ENCODE data around the gene DOK1.

DOK1 gene

DNA sequence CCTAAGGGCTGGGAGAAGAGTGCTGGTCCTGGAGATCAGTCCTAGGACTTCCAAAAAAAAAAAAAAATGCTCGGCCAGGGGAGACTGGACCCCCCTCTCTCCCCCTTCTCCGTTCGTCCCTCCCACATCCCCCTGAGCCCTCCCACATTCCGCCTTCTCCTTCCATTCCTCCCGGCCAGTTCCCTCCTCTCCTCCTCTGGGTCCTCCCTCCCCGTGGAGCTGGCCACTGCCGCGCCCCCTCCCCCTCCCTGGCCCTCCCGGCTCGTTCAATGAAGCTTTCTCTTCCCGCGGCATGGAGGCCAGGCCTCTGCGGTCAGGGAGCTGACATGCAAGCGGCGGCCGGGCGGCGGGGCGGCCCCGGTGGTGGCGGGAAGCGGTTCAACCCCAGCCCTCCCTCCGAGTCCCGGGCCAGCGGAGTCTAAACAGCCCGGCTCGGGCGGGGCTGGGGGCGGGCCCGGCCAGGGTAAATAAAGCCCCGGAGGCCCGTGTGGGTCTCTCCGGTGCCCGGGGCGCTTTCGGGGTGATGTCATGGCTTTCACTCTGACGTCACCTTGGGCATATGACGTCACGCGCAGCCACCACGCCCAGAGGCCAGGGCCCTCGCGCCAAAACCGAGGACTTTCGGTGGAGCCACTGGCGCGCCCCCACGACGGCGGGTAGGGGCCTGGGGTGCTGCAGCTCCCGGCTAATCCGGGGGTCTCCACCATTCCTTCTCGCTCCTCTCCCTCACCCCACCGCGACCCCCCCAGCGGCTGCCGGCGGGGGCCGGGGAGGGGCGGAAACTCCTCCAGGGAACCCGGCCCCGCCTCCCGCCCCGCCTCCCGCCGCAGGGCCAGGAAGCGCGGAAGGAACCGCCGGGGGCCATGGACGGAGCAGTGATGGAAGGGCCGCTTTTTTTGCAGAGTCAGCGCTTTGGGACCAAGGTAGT is at the start of gene DOK1, which contains the start of gene LOXL3:
Gene DOK1, plus strand, starts transcription at position 829 of the 928 bp plus-strand sequence. Its CDS starts 35 bp downstream, at position 864.
Gene LOXL3, minus strand, starts transcription at position 51 of the 928 bp plus-strand sequence. CDS start 1,308 bp downstream, outside the sequence.
- peak; percentile 90 for DNase-seq (ENCODE audit: low spot score)

- DNase-seq (ENCODE audit: low spot score): no peak
Measured at GRCh38 chr2:74505448-74506246, 48.9 kb upstream of the DOK1 start.

GRCh38 chr2:74507145-74507925 is 47.2 kb upstream of the DOK1 start, which contains the start of gene PCGF1:
TSS of gene PCGF1 (minus strand) at chr2:74507695. CDS start at chr2:74507668, 27 bp downstream.
- peak; percentile 93 for DNase-seq (ENCODE audit: low spot score)

DNA sequence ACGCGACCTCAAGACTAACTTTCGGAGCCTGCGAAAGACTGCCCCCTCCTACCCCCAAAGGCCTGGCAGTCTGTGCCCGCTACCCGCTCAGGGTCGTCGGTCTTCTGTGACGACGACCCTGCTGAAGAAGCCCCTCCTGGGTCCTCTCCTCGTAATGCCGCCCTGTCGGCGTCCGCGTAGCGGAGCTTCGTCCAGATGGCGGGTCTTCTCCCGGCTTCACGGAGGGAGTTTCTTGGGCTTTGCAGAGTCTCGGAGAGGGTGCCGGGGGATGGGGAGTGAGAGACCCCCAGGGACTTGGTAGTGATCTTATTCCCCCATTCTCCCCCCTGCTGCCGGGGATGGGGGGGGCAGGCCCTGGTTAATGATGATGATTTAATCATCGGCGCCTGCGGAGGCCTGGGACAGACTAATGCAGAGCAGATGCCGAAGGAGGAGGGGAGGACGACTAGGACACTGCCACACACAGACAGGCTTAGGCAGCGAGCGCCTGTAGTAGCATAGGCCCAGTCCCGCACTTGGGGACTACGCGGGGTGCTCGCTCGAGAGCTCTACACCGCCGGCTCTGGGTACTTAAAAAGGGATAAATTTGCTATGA is 46.5 kb upstream of the DOK1 start:
- DNase-seq (ENCODE audit: low spot score): no peak

- no peak for DNase-seq (ENCODE audit: low spot score)
Measured at GRCh38 chr2:74510272-74510671, 44.2 kb upstream of the DOK1 start.

- no peak for DNase-seq (ENCODE audit: low spot score)
Measured at GRCh38 chr2:74511104-74511989, 43.2 kb upstream of the DOK1 start.

DNA sequence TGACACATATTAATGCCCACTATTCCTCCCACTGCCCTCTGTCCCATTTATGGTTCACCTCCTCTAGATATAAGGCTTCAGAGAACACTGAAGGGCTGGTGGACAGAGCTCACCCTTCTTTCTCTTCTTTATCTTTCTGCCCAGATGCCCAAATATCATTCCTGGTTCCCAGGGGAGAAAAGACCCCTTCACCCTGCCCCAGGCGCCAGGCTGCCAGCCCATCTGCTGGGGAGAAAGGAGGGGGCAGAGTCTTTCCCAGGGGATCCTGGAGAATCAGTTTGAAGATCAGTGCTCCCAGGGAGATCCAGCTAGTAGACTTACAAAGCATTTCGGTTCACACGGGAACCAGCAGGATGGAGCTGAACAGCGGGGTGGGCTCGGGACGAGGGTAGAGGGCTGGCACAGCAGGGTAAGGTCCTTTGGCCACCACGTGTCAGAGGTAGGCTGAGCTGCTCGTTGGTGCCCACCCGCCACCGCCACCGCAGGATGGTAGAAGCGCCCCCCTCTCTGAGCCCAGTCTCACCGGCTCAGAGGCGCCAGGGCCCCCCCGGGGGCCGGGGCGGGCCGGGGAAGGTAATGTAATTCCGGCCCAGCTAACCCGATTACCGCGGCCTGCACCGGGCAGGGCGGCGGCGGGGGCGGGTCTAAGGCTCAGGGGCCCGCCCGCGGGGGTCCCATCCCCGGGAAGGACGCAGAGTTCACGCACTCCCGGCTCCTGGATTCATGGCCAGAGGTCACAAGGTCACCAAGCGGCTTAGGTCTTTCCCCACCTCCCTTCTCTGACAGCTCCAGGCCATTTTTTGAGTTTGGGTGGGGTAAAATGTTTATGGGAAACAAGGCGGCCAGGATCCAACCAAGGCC is 41.5 kb upstream of the DOK1 start:
- DNase-seq (ENCODE audit: low spot score): peak; percentile 42

DNA sequence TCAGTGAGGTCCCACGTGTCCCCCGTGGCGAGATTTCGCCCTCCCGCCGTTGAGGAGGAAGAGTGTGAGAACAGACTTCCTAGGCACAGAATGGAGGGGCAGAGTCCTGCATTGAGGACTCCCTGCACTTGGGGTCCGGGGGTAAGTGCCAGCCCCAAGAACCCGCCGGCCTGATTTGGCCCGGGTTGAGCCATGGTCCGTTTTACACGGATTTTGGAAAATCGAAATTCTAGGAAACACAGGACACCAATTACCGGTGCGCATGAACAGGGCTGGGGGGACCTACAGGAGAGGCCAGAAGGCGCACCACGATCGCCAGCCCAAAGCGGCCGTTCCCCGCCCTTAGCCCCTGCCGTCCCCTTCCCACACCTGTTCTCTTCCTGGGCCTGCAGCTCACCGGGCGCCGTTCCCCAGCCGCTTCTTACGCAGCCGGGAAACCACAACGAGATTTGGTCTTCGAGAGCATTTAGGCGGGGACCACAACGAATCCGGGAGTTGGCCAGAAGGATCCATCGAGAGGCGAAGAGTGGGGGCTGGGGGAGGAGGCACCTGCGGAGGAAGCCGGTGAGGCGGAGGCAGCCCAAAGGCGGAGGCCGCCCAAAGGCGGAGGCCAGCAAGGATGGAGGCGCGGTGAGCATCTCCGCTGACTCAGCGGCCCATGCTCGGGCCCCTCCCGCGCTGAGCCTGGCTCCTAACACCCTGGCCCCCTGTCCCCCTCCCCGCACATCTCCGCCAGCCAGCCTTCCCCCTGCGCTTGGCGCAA is 40.7 kb upstream of the DOK1 start:
- DNase-seq (ENCODE audit: low spot score): peak; percentile 32

GRCh38 chr2:74514368-74515270 is 39.9 kb upstream of the DOK1 start, which contains the start of gene TLX2:
TSS of gene TLX2 (plus strand) at chr2:74514450. CDS start at chr2:74514807, 357 bp downstream.
- DNase-seq (ENCODE audit: low spot score): peak; percentile 55

GRCh38 chr2:74515271-74515980 is 39.1 kb upstream of the DOK1 start:
- DNase-seq (ENCODE audit: low spot score): no peak

GRCh38 chr2:74515981-74516633 is 38.4 kb upstream of the DOK1 start:
- peak; percentile 95 for DNase-seq (ENCODE audit: low spot score)

DNA sequence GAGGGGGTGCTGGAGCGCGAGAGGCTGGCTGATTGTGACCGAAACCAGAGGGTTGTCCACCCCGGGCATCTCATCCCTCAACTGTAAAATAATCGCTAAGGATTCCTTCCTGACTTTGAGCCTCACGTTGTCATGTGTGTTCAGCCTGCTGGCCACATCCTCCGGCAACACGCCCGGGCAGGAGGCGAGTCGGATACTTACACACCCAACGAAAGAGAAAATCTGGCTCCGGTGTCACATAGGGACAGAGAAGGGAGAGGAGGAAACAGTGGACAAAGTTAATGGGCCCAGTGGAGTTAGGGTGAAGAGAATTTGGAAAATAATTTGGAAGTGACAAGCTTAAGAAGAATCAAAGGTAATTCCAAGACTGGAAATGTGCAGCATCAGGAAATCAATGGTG is 37.9 kb upstream of the DOK1 start:
- DNase-seq (ENCODE audit: low spot score): no peak

DNA sequence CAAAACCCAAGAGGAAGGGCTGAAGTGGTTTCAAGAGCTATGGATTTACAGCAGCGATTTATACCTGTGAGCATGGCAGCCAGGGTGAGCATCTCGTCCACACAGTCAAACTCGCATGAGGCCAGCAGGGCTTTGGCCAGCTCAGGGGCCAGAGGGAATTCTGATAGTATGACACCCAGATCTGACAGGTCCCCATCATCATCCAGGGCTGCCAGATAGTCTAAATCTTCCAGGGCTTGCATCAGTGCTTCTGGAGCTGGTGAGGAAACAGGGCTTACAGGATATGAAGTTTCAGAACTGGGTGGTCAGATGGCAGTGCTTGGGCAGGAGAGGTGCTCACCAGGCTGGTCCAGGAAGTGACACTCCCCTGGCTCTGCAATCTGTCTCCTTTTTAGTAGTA is 32.0 kb upstream of the DOK1 start:
- DNase-seq (ENCODE audit: low spot score): no peak

DNA sequence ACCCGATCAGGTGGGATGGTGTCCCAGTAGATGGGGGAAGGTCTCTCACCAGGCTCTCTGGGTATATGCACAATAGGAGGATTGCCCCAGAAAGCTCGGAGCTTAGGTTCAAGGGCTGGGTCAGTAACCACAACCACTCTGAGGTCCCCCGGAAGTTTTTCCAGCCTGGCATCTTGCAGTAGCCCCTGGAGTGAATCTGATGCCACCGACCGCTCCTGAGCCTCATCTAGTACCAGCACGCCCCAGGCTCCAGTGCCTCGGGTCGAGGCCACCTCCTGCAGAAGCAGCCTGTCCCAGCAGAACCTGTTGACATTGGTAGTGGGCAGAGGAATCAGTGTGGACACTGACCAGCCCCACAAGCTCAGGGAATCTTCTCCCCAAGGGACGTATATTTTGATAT is 30.5 kb upstream of the DOK1 start:
- DNase-seq (ENCODE audit: low spot score): no peak

DNA sequence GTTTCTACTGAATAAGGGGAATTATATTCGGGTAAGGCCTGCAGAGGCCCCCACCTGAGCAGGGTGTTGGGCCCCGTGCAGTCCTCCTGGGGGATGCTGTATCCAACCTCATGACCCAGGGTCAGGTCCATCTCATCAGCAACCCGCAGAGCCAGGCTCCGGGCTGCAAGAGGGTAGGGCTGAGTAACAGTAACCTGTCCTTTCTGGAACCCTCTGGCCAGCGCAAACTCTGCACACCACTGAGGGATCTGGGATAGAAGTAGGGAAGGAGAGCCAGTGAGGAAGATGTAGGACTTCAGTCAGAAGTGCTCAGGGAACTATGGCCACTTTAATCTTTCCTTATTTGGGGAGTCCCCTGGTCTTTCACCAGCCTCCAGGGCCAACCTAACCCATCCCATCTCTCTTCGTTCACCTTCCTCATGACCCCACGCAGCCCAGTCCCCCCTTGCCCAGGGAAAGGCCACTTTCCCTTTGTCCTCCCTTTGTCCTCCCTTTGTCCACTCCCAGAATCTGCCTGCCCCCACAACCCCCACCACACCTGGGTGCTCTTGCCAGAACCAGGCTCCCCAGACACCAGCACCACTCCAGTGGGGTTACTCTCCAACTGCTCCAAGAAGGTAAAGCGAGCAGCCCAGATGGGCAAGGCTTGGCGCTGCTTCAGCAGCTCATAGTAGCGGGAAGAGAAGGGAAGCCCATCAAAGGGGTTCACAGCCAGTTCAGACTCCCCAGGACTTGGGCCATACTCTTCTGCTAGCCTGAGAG is 29.4 kb upstream of the DOK1 start:
- DNase-seq (ENCODE audit: low spot score): no peak
